Caki2 (cell line): ENCODE results near the gene DTD1. TPM values are rescaled to one million over a fixed set of nuclear protein-coding genes. Genes with fewer than 3 reads are reported as not detected.
A peak's percentile ranks its signal among the peaks of the same experiment; 100 is the strongest.

Source experiments
- DNase-seq: peaks from one replicate; pipeline ENCODE4 v3.0.0-alpha.2; 2015; ENCODE audit warnings: low read depth
- in situ Hi-C: cut with HindIII; loops from 2 replicates; pipeline ENCODE4 v1.10.0; 2016; ENCODE audit warnings: low sequenced_read_pairs, low pct_unique_long_range_greater_than_20kb, mixed read lengths
- total RNA-seq: library from RNA; depleted of rRNA; stranded (reverse); fragments of >200 nt; shearing (Covaris generic); gene quantifications from 2 replicates; pipeline ENCODE4 v1.2.3, GENCODE V29; 2014; ENCODE audit warnings: low replicate concordance

DTD1 gene
- total RNA-seq, 1 experiment from 2014 or later: 208 TPM

GRCh38 chr20:18722371-18722770, 134.5 kb downstream of the DTD1 start:
- no peak for DNase-seq
- in situ Hi-C loops: no loop called here

DNA sequence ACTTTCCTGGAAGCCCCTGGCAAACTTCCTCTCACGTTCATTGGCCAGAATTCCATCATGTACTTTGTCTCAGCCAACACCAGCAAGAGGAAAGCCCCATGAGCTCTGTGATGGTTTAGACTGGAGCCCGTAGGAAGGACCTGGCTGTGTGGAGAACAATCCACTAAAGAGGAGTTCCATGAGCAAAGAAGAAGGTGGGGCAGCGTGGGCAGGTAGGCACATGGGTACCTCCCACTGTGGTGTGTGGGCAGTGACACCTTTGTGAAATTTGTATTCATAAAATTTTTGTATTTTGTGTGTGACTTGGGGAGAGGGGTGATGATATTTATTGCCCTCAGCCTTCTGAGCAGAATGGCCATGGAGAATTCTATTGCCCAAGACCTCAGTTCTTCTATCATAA, 136.2 kb downstream of the DTD1 start:
- in situ Hi-C loops: no loop called here
- DNase-seq: no peak

DNA sequence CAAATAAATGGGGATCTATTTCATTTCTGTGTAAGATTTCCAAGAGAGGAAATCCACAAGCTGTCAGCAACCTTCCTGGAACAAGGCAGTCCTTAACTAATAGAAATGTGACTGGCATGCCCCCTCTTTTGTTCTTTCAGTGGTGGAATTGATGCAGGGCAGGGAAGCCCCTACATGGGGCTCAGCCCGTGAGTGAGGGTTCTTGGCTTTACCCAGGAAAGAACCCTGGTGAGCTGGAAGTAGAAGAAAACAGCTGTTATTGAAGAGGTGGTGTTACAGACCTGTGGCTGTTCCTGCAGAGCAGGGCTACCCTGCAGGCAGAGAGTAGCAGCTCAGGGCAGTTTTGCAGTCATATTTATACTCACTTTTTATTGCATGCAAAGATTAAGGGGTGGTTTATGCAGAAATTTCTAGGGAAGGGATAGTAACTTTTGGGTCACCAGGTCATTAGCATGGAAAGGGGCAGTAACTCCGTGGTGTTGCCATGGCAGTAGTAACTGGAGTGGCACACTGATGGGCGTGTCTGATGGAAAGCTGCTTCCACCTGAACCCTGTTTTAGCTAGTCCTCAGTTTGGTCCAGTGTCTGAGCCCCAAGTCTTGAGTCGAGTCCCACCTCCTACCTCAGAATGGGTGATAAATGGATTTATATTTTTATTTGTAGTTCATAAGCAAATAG, 137.1 kb downstream of the DTD1 start:
- in situ Hi-C loops: no loop called here
- DNase-seq: no peak

- in situ Hi-C loops: no loop called here
- no peak for DNase-seq
These were observed 139.2 kb downstream of the DTD1 start for GRCh38 chr20:18727032-18727508.

- in situ Hi-C loops: no loop called here
- DNase-seq: no peak
These were observed 140.5 kb downstream of the DTD1 start for GRCh38 chr20:18728165-18728869.

DNA sequence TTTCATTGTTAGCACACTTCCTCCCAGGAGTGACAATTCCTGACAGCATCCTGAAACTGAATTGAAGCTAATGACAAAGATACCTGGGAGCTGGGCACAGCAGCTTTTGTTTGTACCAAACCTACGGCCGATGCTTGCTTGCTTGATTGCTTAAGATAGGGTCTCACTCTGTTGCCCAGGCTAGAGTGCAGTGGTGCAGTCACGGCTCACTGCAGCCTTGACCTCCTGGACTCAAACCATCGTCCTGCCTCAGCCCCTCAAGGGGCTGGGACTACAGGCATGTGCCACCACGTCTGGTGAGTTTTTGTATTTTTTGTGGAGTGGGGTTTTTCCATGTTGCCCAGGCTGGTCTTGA, 141.0 kb downstream of the DTD1 start:
- in situ Hi-C loops: no loop called here
- no peak for DNase-seq

DNA sequence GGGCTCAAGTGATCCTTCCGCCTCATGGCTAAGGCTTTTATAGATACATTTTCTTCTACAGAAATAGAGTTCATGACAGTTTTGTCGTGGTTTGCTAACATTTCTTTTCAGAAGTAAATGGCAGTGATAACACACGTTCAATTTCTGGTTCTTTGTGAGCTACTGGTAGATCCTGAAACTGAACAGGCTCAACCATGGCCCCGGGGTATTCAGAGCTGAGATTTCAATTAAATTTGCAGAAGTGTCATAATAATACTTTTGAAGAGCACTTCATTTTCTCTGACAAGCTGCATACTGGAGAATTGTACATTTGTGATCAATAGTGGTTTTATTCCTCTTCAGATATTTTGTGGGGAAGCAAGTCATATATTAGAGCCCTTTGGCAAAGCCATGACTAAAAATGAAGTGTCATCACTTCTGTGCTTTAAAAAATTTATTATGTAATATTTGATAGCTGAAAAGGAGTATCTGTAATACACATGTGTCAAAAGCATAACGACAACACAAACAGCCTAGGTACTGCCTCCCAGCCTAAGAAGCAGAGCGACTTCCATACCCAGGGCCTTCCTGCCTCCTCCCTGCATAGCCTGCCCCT, 141.5 kb downstream of the DTD1 start:
- in situ Hi-C loops: no loop called here
- DNase-seq: no peak

- in situ Hi-C loops: no loop called here
These were observed 144.1 kb downstream of the DTD1 start for GRCh38 chr20:18731940-18732339.

GRCh38 chr20:18734525-18735189, 146.8 kb downstream of the DTD1 start:
- DNase-seq: no peak
- in situ Hi-C loops: no loop called here

More at GRCh38 chr20:18731940-18732339, 144.1 kb downstream of the DTD1 start:
- no peak for DNase-seq

GRCh38 chr20:18737140-18737539, 149.3 kb downstream of the DTD1 start:
- in situ Hi-C loops: no loop called here
- DNase-seq: no peak

- DNase-seq: peak; percentile 24
- in situ Hi-C loops: no loop called here
These were observed 150.2 kb downstream of the DTD1 start for GRCh38 chr20:18738055-18738454.

DNA sequence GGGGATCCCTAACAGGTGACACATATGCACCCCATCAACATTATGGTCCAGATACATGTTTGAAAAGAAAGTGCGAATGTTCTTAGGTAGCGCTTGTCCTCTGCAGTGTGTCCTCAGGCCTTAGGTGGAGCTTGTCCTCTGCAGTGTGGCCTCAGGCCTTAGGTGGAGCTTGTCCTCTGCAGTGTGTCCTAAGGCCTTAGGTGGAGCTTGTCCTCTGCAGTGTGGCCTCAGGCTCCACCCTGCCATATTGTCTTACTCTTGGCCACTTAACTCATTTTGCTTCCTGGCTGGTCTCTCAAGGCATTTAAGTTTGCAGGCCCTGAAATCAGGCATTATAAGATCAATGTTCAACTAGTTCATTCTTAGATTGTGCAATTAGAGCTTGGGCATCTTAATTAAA, 151.0 kb downstream of the DTD1 start:
- in situ Hi-C loops: no loop called here

DNA sequence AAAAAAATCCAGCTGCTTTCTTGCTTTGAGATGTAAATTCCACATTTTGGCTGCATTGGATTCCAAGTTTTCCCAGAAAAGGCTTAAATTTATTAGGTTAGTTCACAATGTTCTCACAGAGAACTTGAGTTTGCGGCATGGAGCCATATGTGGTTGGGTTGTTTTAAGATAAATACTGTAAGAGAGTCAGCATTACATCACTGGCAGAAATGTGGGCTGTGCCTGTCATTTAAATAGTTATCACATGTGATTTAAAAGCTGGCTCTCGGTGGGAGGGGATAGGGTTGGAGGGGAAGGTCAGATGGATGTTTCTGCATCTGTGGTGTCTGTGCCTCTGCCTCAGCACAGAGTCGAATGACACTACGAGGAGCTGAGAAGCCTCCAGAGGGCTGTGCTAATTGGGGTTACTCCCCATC, 151.9 kb downstream of the DTD1 start:
- no peak for DNase-seq
- in situ Hi-C loops: no loop called here

More for the DNA sequence above, 151.0 kb downstream of the DTD1 start:
- no peak for DNase-seq

DNA sequence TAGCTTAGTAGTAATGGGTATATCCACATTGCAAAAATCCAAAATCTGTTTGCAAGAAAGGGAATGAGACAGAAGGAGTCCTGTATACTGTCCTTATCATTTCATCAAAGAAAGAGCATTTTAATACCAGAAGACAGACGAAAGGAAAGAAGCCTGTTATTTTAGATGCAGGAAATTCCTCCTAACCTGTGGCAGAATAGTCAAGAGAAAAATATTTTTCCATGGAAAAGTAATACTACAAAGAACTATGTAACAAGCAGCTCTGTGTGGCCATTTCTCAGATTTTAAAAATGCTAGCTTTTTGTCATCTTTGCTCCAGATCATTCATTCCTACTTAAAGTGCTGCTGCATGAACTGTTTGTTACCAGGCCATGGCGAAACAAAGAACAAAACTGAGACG, 152.9 kb downstream of the DTD1 start:
- in situ Hi-C loops: no loop called here
- no peak for DNase-seq

DNA sequence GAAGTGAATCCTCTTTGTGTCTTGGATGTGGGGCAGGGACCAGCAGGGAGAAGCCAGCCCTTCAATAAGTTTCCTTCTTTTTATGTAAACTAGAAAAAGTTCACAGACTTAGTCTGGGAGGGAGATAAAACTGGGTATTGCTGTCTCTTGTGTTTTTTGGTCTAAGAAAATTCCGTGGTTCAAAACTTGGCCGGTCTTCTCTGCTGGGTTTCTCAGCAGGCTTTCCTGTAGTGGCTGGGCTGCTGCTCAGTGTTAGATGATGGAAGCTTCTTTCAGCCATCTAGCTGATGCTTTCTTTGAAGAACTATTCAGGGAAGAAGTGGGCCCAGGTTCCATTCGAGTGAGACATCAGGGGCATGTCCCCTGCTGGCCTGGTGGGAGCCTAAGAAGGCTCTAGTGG, 155.0 kb downstream of the DTD1 start:
- in situ Hi-C loops: no loop called here
- DNase-seq: no peak

DNA sequence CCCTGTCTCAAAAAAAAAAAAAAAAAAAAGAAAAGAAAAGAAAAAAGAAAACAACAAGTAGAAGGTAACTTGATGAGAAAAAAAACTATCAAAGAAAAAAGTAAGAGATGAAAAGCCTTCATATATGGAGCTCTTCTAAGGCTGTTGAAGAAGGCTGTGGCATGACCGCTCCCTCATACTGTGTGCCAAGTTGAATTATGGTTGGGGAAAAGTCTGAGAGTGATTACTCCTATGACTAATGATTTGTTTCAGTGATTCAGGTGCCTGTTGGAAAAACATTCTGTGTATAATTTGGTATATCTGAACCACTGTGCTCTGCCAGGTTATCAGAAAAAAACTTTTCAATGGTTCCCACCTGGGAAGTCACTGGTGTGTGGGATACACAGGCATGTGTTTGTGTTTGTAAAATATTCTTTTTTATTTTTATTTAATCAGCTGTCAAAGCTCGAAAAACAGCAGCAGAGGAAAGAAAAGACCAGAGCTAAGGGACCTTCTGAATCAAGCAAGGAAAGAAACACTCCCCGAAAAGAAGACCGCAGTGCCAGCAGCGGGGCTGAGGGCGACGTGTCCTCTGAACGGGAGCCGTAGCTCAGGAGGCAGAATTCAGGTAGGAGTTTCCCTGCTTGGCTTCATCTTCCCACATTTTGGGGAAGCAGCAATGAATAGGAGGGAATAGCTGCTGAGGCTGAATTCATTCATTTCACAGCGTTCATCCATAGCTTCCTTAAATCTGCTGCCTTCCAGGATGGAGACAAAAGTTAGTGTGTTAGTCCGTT, 156.0 kb downstream of the DTD1 start:
- peak; percentile 29 for DNase-seq
- in situ Hi-C loops: no loop called here

- in situ Hi-C loops: no loop called here
- no peak for DNase-seq
These were observed 159.2 kb downstream of the DTD1 start for GRCh38 chr20:18747090-18747489.

DNA sequence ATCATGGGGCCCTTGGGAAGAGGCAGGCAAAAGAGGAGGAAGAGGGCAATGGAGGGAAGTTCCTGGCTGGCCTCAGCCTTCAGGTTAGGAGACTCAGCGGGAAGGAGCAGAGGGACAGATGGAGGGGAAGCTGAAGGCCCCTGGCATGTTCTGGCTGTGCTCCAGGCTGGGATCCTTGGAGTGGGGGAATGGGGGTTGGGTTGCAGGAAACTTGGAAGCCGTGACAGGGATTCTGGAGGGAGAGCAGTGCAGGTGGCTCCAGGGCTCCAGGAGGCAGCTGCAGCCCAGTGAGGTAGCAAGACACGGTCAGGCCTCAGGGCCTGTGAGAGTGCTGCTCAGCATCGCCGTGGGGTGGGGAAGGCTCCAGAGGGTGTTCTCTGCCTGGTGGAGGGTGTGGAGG, 161.1 kb downstream of the DTD1 start:
- no peak for DNase-seq
- in situ Hi-C loops: no loop called here
